Measurements from ENCODE around the gene MTHFSD. TPM values are rescaled to one million over a fixed set of nuclear protein-coding genes. Genes with fewer than 3 reads are reported as not detected.

Gene MTHFSD
- total and polyA plus RNA-seq, 2 of the 8 experiments (the other 6 are each of a cell fraction or from before 2014, with no cell fraction given) = 7.1 to 9.8 TPM

DNA sequence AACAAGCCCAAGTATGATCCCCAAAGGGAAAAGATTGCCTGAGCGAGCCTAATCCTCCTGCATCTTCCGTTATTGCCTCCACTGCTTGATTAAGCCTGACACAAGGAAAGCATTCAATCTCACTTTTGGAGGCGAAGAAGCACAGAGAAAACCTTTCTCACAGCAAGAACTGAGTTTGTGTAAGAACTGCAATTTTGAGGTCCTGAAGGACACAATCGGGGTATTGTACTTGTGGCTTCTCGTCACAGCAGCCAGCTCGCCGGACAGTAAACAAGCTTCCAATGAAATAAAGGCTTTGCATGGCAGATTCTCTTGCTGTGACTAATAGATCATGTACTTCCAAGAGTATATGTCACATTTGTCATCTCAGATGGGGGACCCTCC lies 63.4 kb downstream of the MTHFSD start (continued):
- TF ChIP-seq NRF1 (IDR thresholded peaks at IDR 0.05; ENCODE audit: low read depth, low read length) (no peak), SAP30 (IDR thresholded peaks at IDR 0.05; ENCODE audit: insufficient read depth, insufficient replicate concordance, low read length) (no peak), CREB1 (IDR thresholded peaks at IDR 0.05) (no peak), POLR2A (IDR thresholded peaks at IDR 0.05; ENCODE audit: control extremely low read depth in 1 of 2, low read depth in 2 of 2, low read length in 2 of 2) (no peak), MAFK (IDR thresholded peaks at IDR 0.05; ENCODE audit: low read depth, low read length) (no peak), CEBPB (IDR thresholded peaks at IDR 0.05; ENCODE audit: low read depth, low read length) (no peak), RBBP5 (IDR thresholded peaks at IDR 0.05; ENCODE audit: borderline replicate concordance, low read depth, low read length) (no peak)
- TF ChIP-seq, protein P1, sequence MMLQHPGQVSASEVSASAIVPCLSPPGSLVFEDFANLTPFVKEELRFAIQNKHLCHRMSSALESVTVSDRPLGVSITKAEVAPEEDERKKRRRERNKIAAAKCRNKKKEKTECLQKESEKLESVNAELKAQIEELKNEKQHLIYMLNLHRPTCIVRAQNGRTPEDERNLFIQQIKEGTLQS (IDR thresholded peaks at IDR 0.05; ENCODE audit: insufficient read depth, low read depth, low read length) = no peak

Measured in H1 (cell line).